ENCODE measurements around the gene SCMH1.
"Not testable (repeated sequence)": the region's sequence is repeated elsewhere in the genome, so short reads cannot be mapped to it uniquely, and the experiment has no call there.

Gene SCMH1

GRCh38 chr1:41213341-41213740 is 28.8 kb downstream of the SCMH1 start:
- DNase-seq (ENCODE audit: low read depth, low spot score): no peak

GRCh38 chr1:41211608-41212007 is 30.5 kb downstream of the SCMH1 start:
- DNase-seq (ENCODE audit: low read depth, low spot score): not testable (repeated sequence)

- not testable (repeated sequence) for DNase-seq (ENCODE audit: low read depth, low spot score)
Measured at GRCh38 chr1:41207053-41207452, 35.1 kb downstream of the SCMH1 start.

GRCh38 chr1:41200728-41201127 is 41.4 kb downstream of the SCMH1 start:
- no peak for DNase-seq (ENCODE audit: low read depth, low spot score)

GRCh38 chr1:41199375-41199774 is 42.7 kb downstream of the SCMH1 start:
- no peak for DNase-seq (ENCODE audit: low read depth, low spot score)

GRCh38 chr1:41192456-41193178 is 49.5 kb downstream of the SCMH1 start:
- DNase-seq (ENCODE audit: low read depth, low spot score): no peak

- no peak for DNase-seq (ENCODE audit: low read depth, low spot score)
Measured at GRCh38 chr1:41184446-41184845, 57.7 kb downstream of the SCMH1 start.

- not testable (repeated sequence) for DNase-seq (ENCODE audit: low read depth, low spot score)
Measured at GRCh38 chr1:41178230-41178629, 63.9 kb downstream of the SCMH1 start.

GRCh38 chr1:41175546-41175945 is 66.6 kb downstream of the SCMH1 start:
- no peak for DNase-seq (ENCODE audit: low read depth, low spot score)

GRCh38 chr1:41174170-41174569 is 67.9 kb downstream of the SCMH1 start:
- no peak for DNase-seq (ENCODE audit: low read depth, low spot score)

- no peak for DNase-seq (ENCODE audit: low read depth, low spot score)
Measured at GRCh38 chr1:41173651-41174050, 68.5 kb downstream of the SCMH1 start.

GRCh38 chr1:41171266-41171874 is 70.7 kb downstream of the SCMH1 start:
- no peak for DNase-seq (ENCODE audit: low read depth, low spot score)

GRCh38 chr1:41169799-41170180 is 72.3 kb downstream of the SCMH1 start:
- no peak for DNase-seq (ENCODE audit: low read depth, low spot score)

GRCh38 chr1:41169066-41169798 is 72.9 kb downstream of the SCMH1 start:
- no peak for DNase-seq (ENCODE audit: low read depth, low spot score)

- DNase-seq (ENCODE audit: low read depth, low spot score): no peak
Measured at GRCh38 chr1:41167667-41168066, 74.4 kb downstream of the SCMH1 start.

- no peak for DNase-seq (ENCODE audit: low read depth, low spot score)
Measured at GRCh38 chr1:41164727-41165126, 77.4 kb downstream of the SCMH1 start.

- no peak for DNase-seq (ENCODE audit: low read depth, low spot score)
Measured at GRCh38 chr1:41162441-41162840, 79.7 kb downstream of the SCMH1 start.

- DNase-seq (ENCODE audit: low read depth, low spot score): no peak
Measured at GRCh38 chr1:41161846-41162245, 80.3 kb downstream of the SCMH1 start.

GRCh38 chr1:41160498-41161110 is 81.5 kb downstream of the SCMH1 start:
- no peak for DNase-seq (ENCODE audit: low read depth, low spot score)

GRCh38 chr1:41158966-41159365 is 83.1 kb downstream of the SCMH1 start:
- no peak for DNase-seq (ENCODE audit: low read depth, low spot score)

GRCh38 chr1:41158147-41158875 is 83.8 kb downstream of the SCMH1 start:
- no peak for DNase-seq (ENCODE audit: low read depth, low spot score)

GRCh38 chr1:41155105-41155504 is 87.0 kb downstream of the SCMH1 start:
- no peak for DNase-seq (ENCODE audit: low read depth, low spot score)

Data from activated CD4-positive, CD25-positive, alpha-beta regulatory T cell treated with anti-CD3 and anti-CD28 coated beads, Interleukin-2, amount 50 U/mL, for 16 hours (primary cell).